HG03520 (cell line): ENCODE results near the gene PRR18.

ENCODE experiments used
- ATAC-seq: cut with Tn5 transposase; IDR thresholded peaks from one replicate; pipeline ENCODE4 v1.9.1; 2021; ENCODE audit warnings: mild to moderate bottlenecking, moderate library complexity; ENCODE audit not compliant: unreplicated experiment

Gene PRR18

DNA sequence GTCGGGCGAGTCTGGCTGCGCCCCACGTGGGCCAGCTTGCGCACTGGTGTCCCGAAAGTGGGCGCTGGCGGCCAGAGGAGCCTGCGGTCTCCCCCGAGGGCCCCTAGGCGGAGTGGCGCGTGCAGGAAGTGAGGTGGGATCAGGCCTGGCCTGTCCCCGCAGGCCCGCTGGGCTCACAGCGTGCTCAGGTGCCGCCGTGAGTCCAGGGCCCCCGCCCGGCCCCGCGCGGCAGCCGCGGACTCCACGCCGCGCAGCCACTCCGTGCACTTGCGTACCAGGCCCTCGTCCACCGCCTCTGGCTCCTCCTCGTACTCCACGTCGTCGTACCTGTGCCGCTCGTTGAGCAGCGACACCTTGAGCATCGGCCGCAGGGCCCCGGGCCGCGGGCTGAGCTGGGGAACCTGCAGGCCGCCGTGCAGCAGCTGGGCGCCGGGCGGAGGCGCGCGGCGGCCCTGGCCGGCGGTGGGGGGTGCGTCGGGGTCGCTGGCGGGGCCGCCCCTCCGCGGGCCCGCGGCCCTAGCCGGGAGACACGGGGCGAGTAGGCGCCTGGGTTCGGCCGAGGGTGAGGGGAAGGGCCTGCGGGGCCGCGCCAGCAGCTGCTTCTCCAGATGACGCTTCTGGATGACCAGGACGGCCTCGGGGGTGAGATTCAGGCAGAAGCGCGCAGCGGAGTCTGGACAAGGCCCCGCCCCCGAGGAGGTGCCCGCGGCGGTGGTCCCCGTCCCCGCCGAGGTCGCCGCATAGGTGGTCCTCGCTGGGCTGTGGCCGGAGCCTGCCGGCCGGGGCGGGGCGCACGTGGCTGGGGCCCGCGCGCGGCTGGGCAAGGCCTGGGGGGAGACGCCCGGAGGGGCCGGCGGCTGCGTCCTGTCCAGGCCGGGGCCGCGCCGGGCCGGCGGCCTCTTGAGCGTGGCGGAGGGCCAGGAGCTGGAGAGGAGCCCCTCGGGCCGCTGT, 835 bp downstream of the PRR18 start:
- peak; percentile 34 for ATAC-seq

DNA sequence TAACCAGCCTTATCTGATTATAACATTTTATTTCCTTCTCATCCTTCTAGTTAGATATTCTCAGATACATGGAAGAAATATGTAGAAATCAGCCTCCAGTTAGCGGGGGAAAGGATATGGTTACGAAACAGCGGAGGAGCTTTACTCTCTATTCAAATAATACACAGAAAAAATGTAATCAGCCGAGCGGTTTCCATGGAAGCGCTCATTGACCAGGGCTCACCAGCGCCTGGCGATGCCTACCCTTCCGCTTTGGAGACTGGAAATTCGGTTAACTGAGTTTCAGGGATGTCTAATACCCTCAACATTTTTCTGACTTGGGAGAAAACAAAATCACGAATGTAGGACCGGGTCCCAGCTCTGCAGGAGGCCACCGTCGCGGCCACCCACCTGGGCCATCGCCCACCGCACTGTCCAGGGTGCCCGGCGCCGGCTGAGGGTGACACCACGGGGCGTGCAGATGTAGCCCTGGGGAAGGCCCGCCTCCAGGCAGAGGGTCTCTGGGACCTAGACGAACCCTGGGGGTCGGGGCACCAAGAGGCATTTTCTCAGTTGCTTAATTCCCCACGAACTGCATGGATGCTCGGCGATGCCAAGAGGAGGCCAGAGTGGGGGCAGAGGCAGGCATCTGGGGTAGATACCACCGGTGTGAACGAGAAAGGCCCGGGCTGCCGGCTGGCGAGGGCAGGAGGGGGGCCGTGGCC, 1.7 kb downstream of the PRR18 start:
- no peak for ATAC-seq

- no peak for ATAC-seq
Observed at GRCh38 chr6:166305562-166306117, 2.6 kb downstream of the PRR18 start.

DNA sequence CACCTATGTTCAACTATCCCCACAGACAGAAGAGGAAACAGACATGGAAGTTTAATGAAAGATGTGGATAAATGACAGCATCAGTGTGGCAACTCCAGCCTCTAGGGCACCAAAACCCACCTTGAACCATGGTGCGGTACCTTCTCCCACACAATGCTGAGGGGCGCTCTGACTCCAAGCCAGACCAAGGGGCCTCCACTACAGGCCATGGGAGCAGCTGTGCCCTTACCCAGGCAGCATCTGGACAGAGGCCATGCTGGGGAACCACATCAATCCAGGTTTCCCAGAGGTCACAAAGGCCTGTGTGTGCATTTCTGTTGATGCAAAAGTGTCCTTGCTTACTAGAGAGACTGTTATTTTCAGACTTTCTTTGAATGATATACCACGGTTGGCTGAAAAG, 4.1 kb downstream of the PRR18 start:
- ATAC-seq: no peak

GRCh38 chr6:166301611-166302529, 6.3 kb downstream of the PRR18 start:
- no peak for ATAC-seq

DNA sequence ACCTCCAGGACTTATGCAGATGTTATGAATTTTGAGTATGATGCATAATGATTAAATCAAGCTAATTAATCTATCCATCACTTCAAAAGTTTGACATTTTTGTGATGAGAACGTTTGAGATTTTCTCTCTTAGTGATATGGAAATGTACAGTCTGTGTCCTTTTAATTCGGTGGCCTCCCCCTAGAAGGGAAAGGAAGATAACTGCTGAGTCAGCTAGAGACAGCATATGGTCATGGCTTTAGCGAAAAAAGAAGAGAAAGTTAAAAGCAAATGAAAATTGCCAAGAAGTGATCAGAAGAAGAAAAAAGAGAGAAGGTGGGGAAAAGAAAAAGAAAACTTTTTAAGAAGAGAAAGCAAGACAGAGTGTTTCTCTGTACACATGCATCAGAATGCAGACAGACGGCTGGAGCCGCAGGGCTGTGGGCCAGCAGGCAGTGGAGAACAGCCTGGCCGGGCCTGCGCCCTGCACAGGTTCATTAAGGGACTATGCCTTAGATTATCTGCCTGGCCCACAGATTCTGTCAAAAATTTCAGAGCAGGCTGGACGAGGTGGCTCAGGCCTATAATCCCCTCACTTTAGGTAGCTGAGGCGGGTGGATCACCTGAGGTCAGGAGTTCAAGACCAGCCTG, 7.7 kb downstream of the PRR18 start:
- no peak for ATAC-seq

GRCh38 chr6:166297606-166298005, 10.6 kb downstream of the PRR18 start:
- no peak for ATAC-seq

GRCh38 chr6:166296035-166296883, 11.9 kb downstream of the PRR18 start:
- ATAC-seq: no peak

DNA sequence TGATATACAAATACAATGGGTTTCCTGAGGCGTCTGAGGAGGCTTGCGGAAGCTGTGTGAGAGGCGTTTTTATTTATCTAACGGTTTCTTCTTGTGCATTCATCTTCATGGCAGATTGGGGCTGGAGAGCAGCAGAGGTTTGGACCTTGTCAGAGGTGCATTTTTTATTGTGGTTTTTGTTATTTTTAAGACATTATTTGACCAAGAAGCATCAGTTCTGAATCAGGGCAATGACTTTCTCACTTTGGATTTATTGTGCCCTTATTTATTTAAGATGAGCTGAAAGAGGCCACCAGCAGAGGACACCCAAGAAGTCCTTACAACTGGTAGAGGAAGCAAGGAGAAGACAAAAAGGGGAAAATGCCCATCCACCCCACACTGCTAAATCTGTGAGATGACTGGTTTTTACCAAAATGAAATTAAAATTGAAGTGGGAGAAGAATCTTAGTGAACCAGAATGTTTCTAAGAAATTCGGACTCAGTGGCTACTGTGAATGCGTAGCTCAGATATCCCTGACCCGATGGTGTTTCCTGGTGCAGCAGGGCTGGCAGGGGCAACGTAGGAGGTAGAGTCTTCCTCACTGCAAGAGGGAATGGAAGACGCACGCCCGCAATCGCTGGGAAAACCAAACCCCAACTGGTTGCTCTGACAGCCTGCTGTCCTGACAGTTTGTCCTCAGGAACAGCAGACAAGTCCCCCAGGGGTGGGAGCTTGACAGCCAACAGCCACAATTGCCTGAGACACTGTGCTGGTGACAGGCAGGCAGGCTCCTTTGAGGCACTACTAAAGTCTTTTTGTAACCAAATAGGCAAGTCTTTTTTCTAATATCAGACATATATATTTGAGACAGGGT, 14.2 kb downstream of the PRR18 start:
- no peak for ATAC-seq

GRCh38 chr6:166289207-166290060, 18.8 kb downstream of the PRR18 start:
- no peak for ATAC-seq

DNA sequence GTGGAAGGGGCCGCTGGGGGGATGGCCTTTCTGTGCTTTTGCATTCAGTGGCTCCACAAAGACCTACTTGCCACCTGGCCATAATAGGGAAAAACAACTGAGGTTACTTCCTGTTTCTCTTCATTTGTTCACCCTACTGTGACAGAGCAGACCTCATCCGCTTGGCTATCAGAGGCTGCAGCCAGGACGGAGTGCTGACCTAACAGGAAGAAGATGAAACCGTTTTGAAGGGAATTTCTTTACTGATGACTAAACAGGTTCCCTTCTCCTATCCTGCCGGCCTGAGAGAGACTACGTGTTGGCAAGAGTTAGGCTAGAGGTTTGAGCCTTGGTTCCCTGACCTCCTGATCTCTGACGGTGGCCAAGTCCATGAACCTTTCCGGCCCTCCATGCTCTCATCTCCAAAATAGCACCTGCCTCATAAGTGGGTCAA, 21.3 kb downstream of the PRR18 start:
- ATAC-seq: peak; percentile 93

DNA sequence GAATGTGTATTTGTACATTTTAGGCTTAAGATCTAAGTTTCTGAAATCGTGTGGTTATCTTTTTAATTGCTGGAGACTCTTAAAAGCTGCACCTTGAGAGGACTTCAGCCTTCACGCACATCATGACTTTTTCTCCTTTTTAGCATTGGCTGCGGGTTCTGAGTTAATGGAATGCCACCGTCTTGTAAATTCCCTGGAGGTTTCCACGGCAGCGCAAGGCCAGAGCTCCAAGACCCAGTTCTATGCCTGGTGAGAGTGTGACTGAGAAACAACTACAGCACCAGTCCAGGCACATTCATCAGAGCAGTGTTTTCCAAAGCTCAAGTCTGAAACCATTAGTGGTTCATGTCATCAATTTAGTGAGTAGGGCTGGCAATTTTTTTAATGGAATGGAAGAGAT, 23.0 kb downstream of the PRR18 start:
- no peak for ATAC-seq

- no peak for ATAC-seq
Observed at GRCh38 chr6:166284640-166285039, 23.6 kb downstream of the PRR18 start.

DNA sequence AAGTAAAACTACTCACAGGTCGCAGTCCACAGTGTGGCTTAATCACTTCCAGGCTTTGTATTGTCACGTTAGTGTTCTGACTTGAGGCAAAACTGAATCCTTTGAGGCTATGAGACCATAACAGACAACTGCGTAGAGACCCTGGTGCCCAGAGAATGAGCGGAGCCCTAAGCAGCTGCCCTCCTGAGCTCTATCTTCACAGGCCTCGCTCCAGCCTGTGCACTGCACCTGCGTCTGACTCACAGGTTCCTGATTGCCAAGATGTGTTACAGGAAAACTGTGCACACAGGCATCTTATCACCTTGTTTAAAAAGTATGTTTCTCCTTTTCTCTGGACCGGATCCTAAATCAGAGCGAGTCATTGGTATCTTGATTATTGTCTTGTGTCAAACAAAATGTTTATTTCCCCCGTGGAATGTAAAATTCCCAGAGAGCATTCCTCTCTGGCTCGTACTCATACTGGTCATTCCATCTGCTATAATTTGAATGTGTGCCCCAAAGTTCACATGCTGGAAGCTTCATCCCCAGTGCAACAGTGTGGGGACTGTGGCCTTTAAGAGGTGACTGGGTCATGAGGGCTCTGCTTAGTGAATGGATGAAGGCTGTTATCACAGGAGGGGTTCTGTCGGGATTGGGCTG, 25.7 kb downstream of the PRR18 start:
- ATAC-seq: no peak

GRCh38 chr6:166281104-166281503, 27.1 kb downstream of the PRR18 start:
- ATAC-seq: no peak

- ATAC-seq: no peak
Observed at GRCh38 chr6:166279393-166279679, 28.9 kb downstream of the PRR18 start.
